ENCODE results near the gene GPR157. TPM values are rescaled to one million over a fixed set of nuclear protein-coding genes. Genes with fewer than 3 reads are reported as not detected.
"Not testable (repeated sequence)": the region's sequence is repeated elsewhere in the genome, so short reads cannot be mapped to it uniquely, and the experiment has no call there.

Gene GPR157
- total RNA-seq, 2 experiments from 2014 or later: 2.7 to 3.6 TPM

DNA sequence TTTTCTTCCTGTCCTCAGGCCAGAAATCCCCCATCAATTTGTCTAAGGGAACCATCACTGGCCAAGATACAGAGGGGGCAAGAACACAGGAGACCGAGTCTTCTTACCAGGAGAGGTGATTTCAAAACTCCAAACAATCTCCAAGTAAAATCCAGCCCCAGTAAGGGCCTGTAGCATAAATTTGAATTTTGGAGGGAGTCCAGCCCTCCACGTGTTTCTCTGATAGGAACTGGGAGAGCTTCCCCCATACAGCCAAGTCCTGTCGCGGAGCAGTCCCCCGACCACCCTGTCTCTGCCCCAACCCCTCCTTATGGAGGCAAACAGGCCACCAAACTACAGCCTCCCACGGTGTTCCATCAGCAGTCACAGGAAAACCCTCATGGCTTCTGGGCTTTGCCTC, 32.4 kb upstream of the GPR157 start:
- Mint-ChIP-seq H3K27ac (no peak overlapping the region), H3K27me3 (no peaks in the 10 kb centered on the region), H3K9me3 (ENCODE audit: low read depth) (no peaks in the 10 kb centered on the region), H3K36me3 (ENCODE audit: low read depth) (no peaks in the 10 kb centered on the region), H3K4me1 (peaks cover 12% of the 10 kb centered on the region), H3K4me3 (no peak overlapping the region)
- intact Hi-C loops (cut with DNase I, micrococcal nuclease): no loop called here
- POLR2A ChIA-PET: no interaction called here
- DNase-seq: no peak
- no peak for ATAC-seq
- CTCF ChIA-PET: interaction anchor here (0.7 kb wide), 1 partner anchor 19 kb away, joined by 3 read pairs; no protein-coding TSS in a partner anchor

DNA sequence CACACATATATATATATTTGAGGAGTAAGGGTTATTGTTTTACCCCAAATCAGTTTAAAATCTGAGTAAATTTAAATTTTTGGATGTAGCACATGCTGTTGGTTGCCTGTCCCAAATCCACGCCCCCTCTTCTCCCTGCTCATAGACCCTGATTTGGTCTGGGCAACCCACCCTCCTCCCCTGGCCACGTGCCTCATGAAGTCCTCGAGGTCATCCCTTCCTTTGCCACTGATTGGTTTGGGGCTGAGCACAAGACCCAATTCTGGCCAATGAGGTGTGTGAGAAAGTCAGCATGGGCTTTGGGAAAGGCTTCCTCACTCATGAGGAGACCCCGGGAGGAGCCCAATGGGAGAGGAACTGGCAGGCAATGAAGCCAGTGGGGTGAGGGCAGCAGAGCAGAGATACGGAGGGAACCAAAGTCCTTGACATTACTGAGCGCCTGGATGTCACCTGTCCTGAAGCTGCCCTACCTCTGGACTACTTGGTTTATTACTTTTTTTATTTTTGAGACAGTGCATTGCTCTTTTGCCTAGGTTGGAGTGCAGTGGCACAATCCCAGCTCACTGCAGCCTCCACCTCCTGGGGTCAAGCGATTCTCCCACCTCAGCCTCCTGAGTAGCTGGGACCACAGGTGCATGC, 31.3 kb upstream of the GPR157 start:
- CTCF ChIA-PET: no interaction called here
- POLR2A ChIA-PET: no interaction called here
- peaks cover 12% of the 10 kb centered on the region for H3K4me1 Mint-ChIP-seq
- no peak overlapping the region for H3K4me3 Mint-ChIP-seq
- intact Hi-C loops (cut with DNase I, micrococcal nuclease): no loop called here
- H3K27ac Mint-ChIP-seq: no peak overlapping the region
- H3K27me3 Mint-ChIP-seq: no peaks in the 10 kb centered on the region
- no peaks in the 10 kb centered on the region for H3K9me3 Mint-ChIP-seq (ENCODE audit: low read depth)
- no peak for ATAC-seq
- DNase-seq: no peak
- H3K36me3 Mint-ChIP-seq (ENCODE audit: low read depth): no peaks in the 10 kb centered on the region

DNA sequence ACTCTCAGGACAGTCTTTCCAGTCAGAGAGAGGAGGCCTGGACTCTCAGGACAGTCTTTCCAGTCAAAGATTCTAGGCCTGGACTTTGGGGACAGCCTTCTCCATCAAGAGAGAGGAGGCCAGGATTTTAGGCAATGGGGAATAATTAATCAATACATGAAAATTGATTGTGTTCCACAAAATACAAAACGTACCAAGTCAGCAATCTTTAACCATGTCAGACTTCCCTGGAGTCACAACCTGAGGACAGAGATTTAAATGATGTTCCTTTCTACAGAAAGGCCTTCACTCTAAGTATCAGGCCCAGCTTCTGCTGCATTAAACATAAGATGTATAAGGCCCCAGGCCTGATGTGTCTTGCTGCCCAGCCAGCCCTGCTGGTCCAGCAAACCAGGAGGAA, 27.0 kb upstream of the GPR157 start:
- H3K4me1 Mint-ChIP-seq: no peaks in the 10 kb centered on the region
- POLR2A ChIA-PET: no interaction called here
- CTCF ChIA-PET: interaction anchor here (1.1 kb wide), 1 partner anchor 14 kb away, joined by 4 read pairs; no protein-coding TSS in a partner anchor
- ATAC-seq (no peak), DNase-seq (no peak)
- no peak overlapping the region for H3K27ac Mint-ChIP-seq
- no peaks in the 10 kb centered on the region for H3K36me3 Mint-ChIP-seq (ENCODE audit: low read depth)
- intact Hi-C loops (cut with DNase I, micrococcal nuclease): no loop called here
- H3K4me3 Mint-ChIP-seq: no peak overlapping the region
- no peaks in the 10 kb centered on the region for H3K9me3 Mint-ChIP-seq (ENCODE audit: low read depth)
- no peaks in the 10 kb centered on the region for H3K27me3 Mint-ChIP-seq

DNA sequence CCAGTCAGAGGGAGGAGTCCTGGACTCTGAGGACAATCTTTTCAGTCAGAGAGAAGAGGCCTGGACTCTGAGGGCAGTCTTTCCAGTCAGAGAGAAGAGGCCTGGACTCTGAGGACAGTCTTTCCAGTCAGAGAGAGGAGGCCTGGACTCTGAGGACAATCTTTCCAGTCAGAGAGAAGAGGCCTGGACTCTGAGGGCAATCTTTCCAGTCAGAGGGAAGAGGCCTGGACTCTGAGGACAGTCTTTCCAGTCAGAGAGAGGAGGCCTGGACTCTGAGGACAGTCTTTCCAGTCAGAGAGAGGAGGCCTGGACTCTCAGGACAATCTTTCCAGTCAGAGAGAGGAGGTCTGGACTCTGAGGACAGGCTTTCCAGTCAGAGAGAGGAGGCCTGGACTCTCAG, 26.5 kb upstream of the GPR157 start:
- H3K27me3 Mint-ChIP-seq; DNase-seq; ATAC-seq; H3K4me3 Mint-ChIP-seq; H3K4me1 Mint-ChIP-seq; H3K9me3 Mint-ChIP-seq (ENCODE audit: low read depth); POLR2A ChIA-PET; H3K36me3 Mint-ChIP-seq (ENCODE audit: low read depth); intact Hi-C loops (cut with DNase I, micrococcal nuclease); H3K27ac Mint-ChIP-seq: not testable (repeated sequence)
- CTCF ChIA-PET: interaction anchor here (1.1 kb wide), 1 partner anchor 13 kb away, joined by 4 read pairs; no protein-coding TSS in a partner anchor

DNA sequence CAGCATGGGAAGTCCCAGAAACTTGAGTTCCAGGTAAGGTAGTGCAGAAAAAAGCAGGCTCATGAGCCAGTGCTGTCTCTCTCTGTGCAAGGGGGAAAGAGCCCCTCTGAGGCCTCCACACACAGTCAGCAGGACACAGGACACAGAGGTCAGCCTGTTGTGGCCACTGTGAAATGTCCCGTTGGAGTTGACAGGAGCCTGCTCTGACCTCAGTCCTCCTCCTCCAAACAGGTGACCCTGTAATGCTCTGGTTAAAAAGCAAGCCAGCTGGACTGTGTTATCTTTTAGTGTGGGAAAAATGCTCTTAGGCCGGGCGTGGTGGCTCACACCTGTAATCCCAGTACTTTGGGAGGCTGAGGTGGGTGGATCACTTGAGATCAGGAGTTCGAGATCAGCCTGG, 24.2 kb upstream of the GPR157 start:
- H3K9me3 Mint-ChIP-seq (ENCODE audit: low read depth): no peaks in the 10 kb centered on the region
- DNase-seq (no peak), ATAC-seq (no peak)
- POLR2A ChIA-PET: no interaction called here
- no peak overlapping the region for H3K27ac Mint-ChIP-seq
- H3K4me3 Mint-ChIP-seq: no peak overlapping the region
- intact Hi-C loops (cut with DNase I, micrococcal nuclease): no loop called here
- H3K36me3 Mint-ChIP-seq (ENCODE audit: low read depth): no peaks in the 10 kb centered on the region
- CTCF ChIA-PET: no interaction called here
- no peaks in the 10 kb centered on the region for H3K27me3 Mint-ChIP-seq
- H3K4me1 Mint-ChIP-seq: no peaks in the 10 kb centered on the region

DNA sequence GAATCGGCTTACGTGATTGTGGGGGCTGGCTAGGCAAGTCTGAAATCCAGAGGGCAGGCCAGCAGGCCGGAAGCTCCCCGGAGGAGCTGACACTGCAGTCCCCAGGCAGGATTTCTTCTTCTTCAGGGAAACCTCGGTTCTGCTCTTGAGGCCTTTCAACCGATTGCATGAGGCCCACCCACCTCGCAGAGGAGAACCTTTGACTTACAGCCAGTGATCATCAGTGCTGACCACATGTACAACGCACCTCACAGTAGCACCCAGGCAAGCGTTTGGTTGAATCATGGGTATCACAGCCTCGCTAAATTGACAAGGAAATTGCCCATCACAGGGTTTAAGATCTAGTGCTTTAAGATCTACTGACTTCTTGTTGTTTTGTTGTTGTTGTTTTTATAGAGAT, 23.6 kb upstream of the GPR157 start:
- no peak overlapping the region for H3K27ac Mint-ChIP-seq
- no peaks in the 10 kb centered on the region for H3K36me3 Mint-ChIP-seq (ENCODE audit: low read depth)
- no peaks in the 10 kb centered on the region for H3K9me3 Mint-ChIP-seq (ENCODE audit: low read depth)
- intact Hi-C loops (cut with DNase I, micrococcal nuclease): no loop called here
- H3K27me3 Mint-ChIP-seq: no peaks in the 10 kb centered on the region
- H3K4me3 Mint-ChIP-seq: no peak overlapping the region
- POLR2A ChIA-PET: no interaction called here
- no peaks in the 10 kb centered on the region for H3K4me1 Mint-ChIP-seq
- CTCF ChIA-PET: no interaction called here
- DNase-seq (no peak), ATAC-seq (no peak)

DNA sequence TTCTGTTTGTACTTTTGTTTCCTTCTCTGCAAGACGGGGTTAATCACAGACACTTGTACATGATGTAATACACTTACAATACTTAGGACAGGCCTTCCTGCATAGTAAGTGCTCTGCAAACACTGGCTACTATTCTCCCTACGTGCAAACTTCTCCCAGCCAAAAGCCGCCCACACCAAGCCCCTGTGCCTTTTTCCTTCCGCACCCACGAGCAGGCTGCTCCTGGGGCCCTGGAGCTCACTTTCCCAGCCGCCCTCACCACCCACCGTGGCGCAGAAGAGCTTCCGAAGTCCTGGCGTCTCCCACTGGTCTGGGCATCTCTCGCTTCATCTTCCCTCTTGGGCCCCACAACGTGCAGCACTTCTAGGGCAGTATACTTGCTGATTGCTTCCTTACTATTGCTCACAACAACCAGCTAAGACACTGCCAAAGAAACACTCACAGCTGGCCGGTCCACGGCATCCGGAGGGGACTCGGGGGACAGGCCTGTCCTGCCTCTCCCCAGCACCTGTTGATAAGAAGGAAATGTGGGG, 22.5 kb upstream of the GPR157 start:
- POLR2A ChIA-PET: no interaction called here
- Mint-ChIP-seq H3K4me1 (no peaks in the 10 kb centered on the region), H3K9me3 (ENCODE audit: low read depth) (no peaks in the 10 kb centered on the region), H3K27me3 (no peaks in the 10 kb centered on the region), H3K36me3 (ENCODE audit: low read depth) (no peaks in the 10 kb centered on the region), H3K27ac (no peak overlapping the region), H3K4me3 (no peak overlapping the region)
- intact Hi-C loops (cut with DNase I, micrococcal nuclease): no loop called here
- DNase-seq (no peak), ATAC-seq (no peak)
- CTCF ChIA-PET: interaction anchor here (1.7 kb wide), 1 partner anchor 10 kb away, joined by 8 read pairs; no protein-coding TSS in a partner anchor

DNA sequence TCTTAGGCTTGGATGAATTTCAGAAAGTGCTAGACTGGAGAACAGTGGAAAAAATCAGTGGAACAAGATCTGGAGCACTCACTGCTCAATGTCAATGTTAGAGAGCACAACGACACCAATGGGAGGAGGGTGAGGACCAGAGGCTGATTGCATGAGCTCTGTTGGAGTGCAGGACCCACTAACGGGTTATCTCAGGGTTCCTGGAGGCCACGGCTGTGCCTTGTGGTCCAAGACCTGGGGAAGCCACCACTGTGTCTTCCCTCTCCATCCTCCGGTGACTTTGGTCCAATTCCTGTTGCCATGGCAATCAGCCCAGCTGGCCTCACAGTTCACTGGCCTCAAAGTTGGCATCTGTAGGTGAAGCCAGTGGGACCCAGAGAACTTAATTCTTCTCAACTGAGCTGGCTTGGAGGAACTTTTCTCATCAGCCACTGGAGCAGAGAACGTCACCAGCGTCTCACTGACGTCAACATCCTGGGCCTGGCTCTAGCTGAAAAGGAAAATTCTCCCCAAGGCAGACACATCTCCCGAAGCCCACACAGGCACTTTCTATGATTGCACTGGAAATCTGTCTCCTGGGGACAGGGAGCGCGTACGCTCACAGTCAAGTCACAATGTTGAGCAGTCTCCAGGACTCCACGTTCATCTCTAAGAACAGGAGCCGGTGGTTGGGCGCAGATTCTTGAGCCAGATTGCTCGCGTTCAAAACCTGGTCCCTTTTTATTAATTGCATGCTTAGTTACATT, 21.9 kb upstream of the GPR157 start:
- Mint-ChIP-seq H3K27me3 (no peaks in the 10 kb centered on the region), H3K9me3 (ENCODE audit: low read depth) (no peaks in the 10 kb centered on the region), H3K4me3 (no peak overlapping the region), H3K36me3 (ENCODE audit: low read depth) (no peaks in the 10 kb centered on the region), H3K27ac (no peak overlapping the region), H3K4me1 (no peaks in the 10 kb centered on the region)
- ATAC-seq (no peak), DNase-seq (no peak)
- intact Hi-C loops (cut with DNase I, micrococcal nuclease): no loop called here
- ChIA-PET CTCF (interaction anchor here (1.7 kb wide), 1 partner anchor 9 kb away, joined by 8 read pairs; no protein-coding TSS in a partner anchor), POLR2A (no interaction called here)

DNA sequence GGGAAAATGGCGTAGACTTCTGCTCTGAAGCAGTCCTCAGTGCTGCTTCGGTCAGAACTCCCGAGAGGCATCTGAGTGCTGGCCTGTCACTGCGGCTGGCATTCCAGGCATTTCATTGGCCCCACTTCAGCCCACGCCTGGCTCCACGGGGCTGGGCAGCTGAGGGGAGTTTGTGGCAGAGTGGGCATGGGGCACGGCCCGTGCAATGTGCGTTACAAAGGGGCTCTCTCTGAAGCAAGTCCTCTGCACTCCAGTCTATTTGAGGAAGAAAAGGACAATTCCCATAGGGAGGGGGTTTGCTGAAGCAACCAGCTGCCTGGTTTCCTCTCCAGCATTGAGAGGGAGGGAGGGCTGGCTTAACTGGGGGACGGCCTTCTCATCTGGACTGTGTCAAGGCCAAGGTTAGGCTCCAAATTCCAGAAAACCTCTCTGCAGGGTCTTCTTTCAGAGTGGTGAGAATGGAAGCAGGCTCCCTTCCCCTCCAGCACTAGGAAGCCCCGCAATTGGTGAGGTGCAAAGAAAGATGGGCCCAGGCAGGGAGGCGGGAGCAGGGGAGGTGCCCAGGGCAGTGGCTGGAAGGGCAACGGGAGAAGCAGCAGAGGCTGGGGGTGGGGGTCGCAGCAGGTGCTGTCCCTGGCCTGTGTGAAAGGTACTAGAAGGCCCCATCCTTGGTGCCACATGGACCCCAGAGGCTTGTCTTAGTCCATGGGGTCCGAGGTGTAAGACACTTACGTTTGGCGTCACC, 21.1 kb upstream of the GPR157 start:
- no peaks in the 10 kb centered on the region for H3K36me3 Mint-ChIP-seq (ENCODE audit: low read depth)
- H3K27ac Mint-ChIP-seq: no peak overlapping the region
- H3K4me3 Mint-ChIP-seq: no peak overlapping the region
- POLR2A ChIA-PET: no interaction called here
- no peaks in the 10 kb centered on the region for H3K4me1 Mint-ChIP-seq
- CTCF ChIA-PET: interaction anchor here (0.5 to 1.7 kb wide), 3 partner anchors 8 to 902 kb away, joined by 3 to 8 read pairs (median 4); no protein-coding TSS in a partner anchor
- intact Hi-C loops (cut with DNase I, micrococcal nuclease): no loop called here
- no peaks in the 10 kb centered on the region for H3K9me3 Mint-ChIP-seq (ENCODE audit: low read depth)
- DNase-seq (no peak), ATAC-seq (no peak)
- H3K27me3 Mint-ChIP-seq: no peaks in the 10 kb centered on the region

DNA sequence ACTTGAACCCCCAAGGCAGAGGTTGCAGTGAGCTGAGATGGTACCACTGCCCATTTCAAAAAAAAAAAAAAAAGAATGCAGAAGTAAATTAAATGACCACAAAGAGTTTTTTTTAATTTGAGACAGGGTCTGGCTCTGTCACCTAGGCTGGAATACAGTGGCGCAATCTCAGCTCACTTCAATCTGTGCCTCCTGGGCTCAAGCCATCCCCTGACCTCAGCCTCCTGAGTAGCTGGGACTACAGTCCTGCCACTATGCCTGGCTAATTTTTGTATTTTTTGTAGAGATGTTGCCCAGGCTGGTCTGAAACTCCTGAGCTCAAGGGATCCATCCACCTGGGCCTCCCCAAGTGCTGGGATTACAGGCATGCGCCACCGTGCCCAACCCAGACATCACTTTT, 20.2 kb upstream of the GPR157 start:
- CTCF ChIA-PET: interaction anchor here (0.6 to 1.3 kb wide), 4 partner anchors 10 to 48 kb away, joined by 3 to 4 read pairs (median 4); no protein-coding TSS in a partner anchor
- Mint-ChIP-seq H3K36me3 (ENCODE audit: low read depth) (no peaks in the 10 kb centered on the region), H3K9me3 (ENCODE audit: low read depth) (no peaks in the 10 kb centered on the region), H3K27me3 (no peaks in the 10 kb centered on the region), H3K4me1 (no peaks in the 10 kb centered on the region), H3K4me3 (no peak overlapping the region), H3K27ac (no peak overlapping the region)
- POLR2A ChIA-PET: interaction anchor here (0.6 to 0.7 kb wide), 2 partner anchors 11 to 21 kb away, joined by 3 to 5 read pairs; no protein-coding TSS in a partner anchor
- ATAC-seq (no peak), DNase-seq (no peak)
- intact Hi-C loops (cut with DNase I, micrococcal nuclease): no loop called here

DNA sequence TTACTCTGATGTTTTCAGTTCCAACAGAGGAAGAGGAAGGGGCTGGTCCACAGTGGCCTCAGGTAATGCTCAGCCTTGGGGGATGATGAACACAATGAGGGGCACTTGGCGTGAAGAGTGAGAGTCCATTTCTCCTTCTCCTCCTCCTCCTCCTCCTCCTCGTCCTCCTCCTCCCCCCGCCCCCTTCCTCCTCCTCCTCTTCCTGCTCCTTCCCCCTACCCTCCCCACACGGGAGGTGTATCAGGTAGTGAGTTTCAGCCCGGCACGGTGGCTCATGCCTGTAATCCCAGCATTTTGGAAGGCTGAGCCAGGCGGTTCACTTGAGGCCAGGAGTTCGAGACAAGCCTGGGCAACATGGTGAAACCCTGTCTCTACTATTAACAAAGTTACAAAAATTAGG, 17.3 kb upstream of the GPR157 start:
- H3K9me3 Mint-ChIP-seq (ENCODE audit: low read depth): no peaks in the 10 kb centered on the region
- POLR2A ChIA-PET: no interaction called here
- peaks cover 3% of the 10 kb centered on the region for H3K4me1 Mint-ChIP-seq
- intact Hi-C loops (cut with DNase I, micrococcal nuclease): no loop called here
- no peak for ATAC-seq
- CTCF ChIA-PET: interaction anchor here (0.6 to 1.1 kb wide), 3 partner anchors 35 to 193 kb away, joined by 3 read pairs; no protein-coding TSS in a partner anchor
- H3K27me3 Mint-ChIP-seq: no peaks in the 10 kb centered on the region
- no peak for DNase-seq
- H3K4me3 Mint-ChIP-seq: no peak overlapping the region
- H3K27ac Mint-ChIP-seq: no peak overlapping the region
- H3K36me3 Mint-ChIP-seq (ENCODE audit: low read depth): no peaks in the 10 kb centered on the region
